ENCODE measurements around the gene SLC46A1. TPM values are rescaled to one million over a fixed set of nuclear protein-coding genes. Genes with fewer than 3 reads are reported as not detected.

Gene SLC46A1
- total RNA-seq, 4 donors from 2014 or later: 1.5 to 17.6 (median 4.7) TPM

GRCh38 chr17:28404461-28404811 is 1.6 kb downstream of the SLC46A1 start:
- Histone ChIP-seq H3K4me1 (peaks cover 0 to 5% of the 10 kb centered on the region in 2 donors), H3K27me3 (no peaks in the 10 kb centered on the region), H3K27ac (no peak overlapping the region), H3K9me3 (no peaks in the 10 kb centered on the region), H3K4me3 (no peak overlapping the region), H3K36me3 (no peaks in the 10 kb centered on the region)
- no peak for TF ChIP-seq POLR2A (IDR thresholded peaks at IDR 0.05)
- no peak for DNase-seq
- intact Hi-C loops (cut with DNase I; ENCODE audit: low total_unique reads): no loop called here

GRCh38 chr17:28404007-28404406 is 2.0 kb downstream of the SLC46A1 start:
- Histone ChIP-seq H3K4me3 (no peak overlapping the region), H3K27ac (no peak overlapping the region), H3K9me3 (no peaks in the 10 kb centered on the region), H3K4me1 (peaks cover 0 to 5% of the 10 kb centered on the region in 2 donors), H3K27me3 (no peaks in the 10 kb centered on the region), H3K36me3 (no peaks in the 10 kb centered on the region)
- no peak for DNase-seq
- TF ChIP-seq CTCF (IDR thresholded peaks at IDR 0.05): no peak
- no peak for TF ChIP-seq POLR2A (IDR thresholded peaks at IDR 0.05)
- intact Hi-C loops (cut with DNase I; ENCODE audit: low total_unique reads): no loop called here

- H3K27me3 ChIP-seq: no peaks in the 10 kb centered on the region
- H3K9me3 ChIP-seq: no peaks in the 10 kb centered on the region
- no peak overlapping the region for H3K27ac ChIP-seq
- H3K4me1 ChIP-seq: peaks cover 0 to 5% of the 10 kb centered on the region in 2 donors
- no peak overlapping the region for H3K4me3 ChIP-seq
- no peak for TF ChIP-seq CTCF (IDR thresholded peaks at IDR 0.05)
- no peak for TF ChIP-seq POLR2A (IDR thresholded peaks at IDR 0.05)
- intact Hi-C loops (cut with DNase I; ENCODE audit: low total_unique reads): no loop called here
- no peaks in the 10 kb centered on the region for H3K36me3 ChIP-seq
- DNase-seq: no peak
Measured at GRCh38 chr17:28402844-28403243, 3.2 kb downstream of the SLC46A1 start.

- no peaks in the 10 kb centered on the region for H3K36me3 ChIP-seq
- H3K9me3 ChIP-seq: no peaks in the 10 kb centered on the region
- H3K4me1 ChIP-seq: peaks cover 0 to 5% of the 10 kb centered on the region in 2 donors
- no peaks in the 10 kb centered on the region for H3K27me3 ChIP-seq
- H3K27ac ChIP-seq: no peak overlapping the region
- intact Hi-C loops (cut with DNase I; ENCODE audit: low total_unique reads): no loop called here
- no peak overlapping the region for H3K4me3 ChIP-seq
- no peak for TF ChIP-seq POLR2A (IDR thresholded peaks at IDR 0.05)
- no peak for TF ChIP-seq CTCF (IDR thresholded peaks at IDR 0.05)
- DNase-seq: no peak
Measured at GRCh38 chr17:28402224-28402630, 3.8 kb downstream of the SLC46A1 start.

- Histone ChIP-seq H3K9me3 (no peaks in the 10 kb centered on the region), H3K36me3 (no peaks in the 10 kb centered on the region), H3K27me3 (no peaks in the 10 kb centered on the region), H3K27ac (no peak overlapping the region), H3K4me1 (no peaks in the 10 kb centered on the region), H3K4me3 (no peak overlapping the region)
- TF ChIP-seq POLR2A (IDR thresholded peaks at IDR 0.05) (no peak), CTCF (IDR thresholded peaks at IDR 0.05) (no peak)
- DNase-seq: no peak
- intact Hi-C loops (cut with DNase I; ENCODE audit: low total_unique reads): no loop called here
Measured at GRCh38 chr17:28399808-28400207, 6.2 kb downstream of the SLC46A1 start.

Measured in uterus (tissue), 4 donors.